Measurements from ENCODE around the gene TM9SF4.
"Not testable (repeated sequence)": the region's sequence is repeated elsewhere in the genome, so short reads cannot be mapped to it uniquely, and the experiment has no call there.

TM9SF4 gene

DNA sequence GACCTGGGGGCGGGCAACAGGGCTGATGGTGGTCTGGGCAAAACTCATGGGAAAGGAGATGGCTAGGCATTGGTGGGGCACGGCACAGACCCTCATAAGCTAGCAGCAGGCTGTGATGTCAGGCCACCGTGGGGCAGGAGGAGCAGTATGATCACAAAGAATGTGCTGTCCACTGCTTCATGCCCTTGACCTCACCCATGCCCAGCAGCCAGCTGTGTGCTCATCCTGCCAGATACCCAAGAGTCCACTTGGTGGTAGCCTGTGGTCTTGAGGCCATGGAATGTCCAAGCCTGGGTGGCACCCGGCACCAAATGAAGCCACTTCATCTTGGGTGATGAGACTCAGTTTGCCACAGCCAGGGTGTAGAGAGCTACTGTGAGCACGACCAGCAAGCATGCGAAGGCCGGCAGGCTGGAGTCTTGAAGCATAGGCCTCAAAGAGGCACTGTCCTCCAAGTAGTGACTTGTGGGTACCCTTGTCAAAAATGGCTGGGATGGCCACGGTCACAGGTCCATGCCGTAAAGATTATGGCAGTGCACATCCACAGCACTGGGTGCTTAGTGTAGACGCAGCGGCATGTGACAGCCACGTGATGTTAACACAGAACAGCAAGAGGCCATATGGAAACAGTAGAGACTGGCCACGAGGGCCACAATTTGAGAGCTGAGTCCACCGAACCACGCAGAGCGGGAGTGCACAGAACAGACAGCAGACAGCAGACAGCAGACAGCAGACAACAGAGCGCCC, 79.0 kb downstream of the TM9SF4 start:
- DNase-seq (ENCODE audit: low read depth in 2 of 2, low spot score in 1 of 2) = no peak

- no peak for DNase-seq (ENCODE audit: low read depth in 2 of 2, low spot score in 1 of 2)
Observed at GRCh38 chr20:32189123-32189410, 79.6 kb downstream of the TM9SF4 start.

- DNase-seq (ENCODE audit: low read depth in 2 of 2, low spot score in 1 of 2) = no peak
Observed at GRCh38 chr20:32189691-32190615, 80.4 kb downstream of the TM9SF4 start.

- DNase-seq (ENCODE audit: low read depth in 2 of 2, low spot score in 1 of 2) = no peak
Observed at GRCh38 chr20:32190616-32191415, 81.3 kb downstream of the TM9SF4 start.

GRCh38 chr20:32191422-32191821, 81.9 kb downstream of the TM9SF4 start:
- no peak for DNase-seq (ENCODE audit: low read depth in 2 of 2, low spot score in 1 of 2)

- no peak for DNase-seq (ENCODE audit: low read depth in 2 of 2, low spot score in 1 of 2)
Observed at GRCh38 chr20:32191873-32192272, 82.4 kb downstream of the TM9SF4 start.

DNA sequence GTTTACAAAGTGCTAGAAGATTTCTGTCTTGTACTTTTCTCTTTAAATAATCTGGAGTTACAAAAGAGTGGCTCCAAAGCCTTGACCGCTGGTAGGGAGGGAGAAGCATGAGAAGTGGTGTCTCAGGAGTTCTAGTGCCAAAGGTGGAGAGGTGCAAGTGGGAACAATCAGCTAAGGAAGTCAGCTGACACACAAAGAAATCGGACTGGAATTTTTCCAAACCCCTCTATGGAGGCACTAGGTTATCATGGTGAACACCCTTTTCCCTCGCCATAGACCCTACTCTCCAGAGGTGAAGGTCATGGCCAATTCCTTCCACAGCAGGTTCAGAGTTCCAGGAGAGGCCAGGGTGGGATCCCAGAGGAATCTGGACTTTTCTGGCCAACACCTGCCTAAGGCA, 83.2 kb downstream of the TM9SF4 start:
- DNase-seq (ENCODE audit: low read depth in 2 of 2, low spot score in 1 of 2) = no peak

DNA sequence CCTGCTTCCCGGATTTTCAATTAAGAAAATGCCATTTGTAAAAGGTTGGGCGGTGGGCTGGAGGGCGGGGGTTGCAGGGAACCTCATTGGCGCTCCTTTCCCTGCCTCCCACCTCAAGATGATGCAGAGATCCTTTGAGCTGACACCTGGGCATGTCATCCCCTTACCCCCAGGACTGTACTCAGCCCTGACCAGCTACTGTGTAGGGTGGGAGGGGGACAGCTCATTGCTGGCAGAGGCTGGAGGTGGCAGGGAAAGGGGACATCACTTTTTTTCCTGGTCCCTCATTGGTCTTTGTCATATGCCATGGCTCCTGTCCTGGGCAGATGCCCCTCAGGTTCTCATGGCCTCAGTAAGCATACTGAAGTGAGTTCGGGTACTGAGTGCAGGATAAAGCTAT, 83.8 kb downstream of the TM9SF4 start:
- not testable (repeated sequence) for DNase-seq (ENCODE audit: low read depth in 2 of 2, low spot score in 1 of 2)

GRCh38 chr20:32193996-32194395, 84.5 kb downstream of the TM9SF4 start:
- no peak for DNase-seq (ENCODE audit: low read depth in 2 of 2, low spot score in 1 of 2)

DNA sequence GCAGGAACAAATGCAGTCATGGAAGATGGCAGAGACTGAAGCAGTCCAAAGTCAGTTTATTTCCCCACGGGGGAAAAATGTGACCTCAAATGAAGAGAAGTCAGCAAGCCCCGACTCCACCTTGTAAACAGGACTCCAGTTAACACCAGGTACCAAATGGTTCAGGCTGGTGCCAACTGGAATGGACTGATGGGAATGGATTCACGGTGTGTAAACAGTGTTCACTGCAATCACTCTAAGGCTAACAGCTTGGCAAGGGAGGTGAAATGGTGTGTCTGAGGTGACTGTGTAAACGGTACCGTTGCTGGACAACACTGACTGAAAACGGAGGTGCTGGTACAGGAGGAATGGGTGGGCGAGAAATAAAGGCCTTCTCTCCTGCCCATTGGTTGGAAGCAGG, 86.1 kb downstream of the TM9SF4 start:
- DNase-seq (ENCODE audit: low read depth in 2 of 2, low spot score in 1 of 2) = no peak

DNA sequence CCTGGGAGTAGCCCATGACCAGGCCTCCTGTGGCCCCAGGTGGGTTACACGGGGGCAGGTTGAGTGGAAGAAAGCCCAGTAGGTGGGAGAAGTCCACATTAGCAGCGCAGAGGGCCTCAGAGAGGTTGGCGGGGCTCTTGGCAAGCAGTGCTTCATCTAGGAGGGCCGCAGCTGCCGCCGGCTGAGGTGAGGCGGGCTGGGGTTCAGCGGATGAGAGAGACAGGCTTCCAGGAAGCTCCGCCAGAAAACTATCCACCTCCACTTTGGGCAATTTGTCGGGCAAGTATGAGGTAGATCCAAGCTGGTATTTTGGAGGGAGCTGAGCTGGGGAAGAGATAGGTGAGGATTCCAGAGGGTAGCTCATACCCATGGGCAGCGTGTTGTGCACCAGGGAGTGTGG, 87.1 kb downstream of the TM9SF4 start:
- not testable (repeated sequence) for DNase-seq (ENCODE audit: low read depth in 2 of 2, low spot score in 1 of 2)

DNA sequence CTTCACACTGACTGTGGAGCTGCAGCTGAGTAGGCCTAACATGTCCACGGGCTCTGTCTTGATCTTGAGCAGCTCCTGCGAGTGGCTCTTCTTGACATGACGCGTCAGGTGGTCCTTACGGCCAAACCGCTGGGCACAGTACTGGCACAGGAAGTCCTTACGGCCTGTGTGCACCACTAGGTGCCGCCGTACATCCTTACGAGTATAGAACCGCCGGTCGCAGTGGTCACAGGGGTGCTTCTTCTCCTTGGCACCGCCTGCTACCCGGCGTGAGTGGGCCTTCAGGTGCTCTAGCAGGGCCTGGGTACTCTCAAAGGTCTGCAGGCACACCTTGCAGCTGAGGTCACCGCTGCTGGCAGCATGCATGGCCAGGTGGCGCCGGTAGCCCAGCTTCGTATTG, 87.6 kb downstream of the TM9SF4 start:
- DNase-seq (ENCODE audit: low read depth in 2 of 2, low spot score in 1 of 2) = not testable (repeated sequence)

DNA sequence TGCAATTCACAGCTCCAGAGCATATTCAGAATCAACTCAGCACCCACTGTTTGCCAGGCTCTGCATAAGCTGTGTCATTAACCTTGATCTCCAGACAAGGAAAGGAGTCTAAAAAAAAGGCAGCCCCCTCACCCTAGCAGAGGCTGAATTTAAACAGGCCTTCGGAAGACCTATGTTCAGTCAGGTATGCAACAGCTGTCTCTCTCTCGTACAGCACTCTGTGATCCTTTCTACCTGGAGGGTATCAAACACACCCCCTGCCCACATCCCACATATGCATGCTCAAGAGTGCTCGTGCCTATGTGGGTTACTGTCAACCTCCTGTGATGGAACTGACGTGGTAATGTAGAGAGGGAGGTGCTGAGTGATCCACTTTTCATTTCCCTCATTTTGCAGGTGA, 89.5 kb downstream of the TM9SF4 start:
- no peak for DNase-seq (ENCODE audit: low read depth in 2 of 2, low spot score in 1 of 2)

DNA sequence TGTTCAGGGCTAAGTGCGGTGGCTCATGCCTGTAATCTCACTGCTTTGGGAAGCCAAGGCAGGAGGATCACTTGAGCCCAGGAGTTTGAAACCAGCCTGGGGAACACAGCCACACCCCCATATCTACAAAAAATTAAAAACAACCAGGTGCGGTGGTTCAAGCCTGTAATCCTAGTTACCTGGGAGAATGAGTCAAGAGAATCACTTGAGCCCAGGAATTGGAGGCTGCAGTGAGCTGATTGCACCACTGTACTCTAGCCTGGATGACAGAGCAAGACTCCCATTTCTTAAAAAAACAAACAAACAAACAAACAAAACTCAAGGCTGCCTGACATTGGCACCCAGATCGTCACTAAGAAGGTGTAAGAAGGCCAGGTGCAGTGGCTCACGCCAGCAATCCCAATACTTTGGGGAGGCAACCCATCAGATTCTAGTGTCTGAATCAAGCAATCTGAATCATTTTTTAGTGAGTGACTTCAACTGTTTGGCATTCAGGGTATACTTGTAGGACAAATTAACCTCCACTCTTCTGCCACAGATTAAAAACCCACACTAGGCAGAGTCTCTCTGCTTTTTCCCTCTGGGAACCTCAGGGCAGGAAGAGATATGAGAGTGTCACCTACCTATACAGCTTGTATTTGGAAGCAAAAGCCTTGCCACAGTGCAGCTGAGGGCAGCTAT, 91.9 kb downstream of the TM9SF4 start:
- DNase-seq (ENCODE audit: low read depth in 2 of 2, low spot score in 1 of 2) = no peak

GRCh38 chr20:32201977-32202363, 92.5 kb downstream of the TM9SF4 start:
- no peak for DNase-seq (ENCODE audit: low read depth in 2 of 2, low spot score in 1 of 2)

DNA sequence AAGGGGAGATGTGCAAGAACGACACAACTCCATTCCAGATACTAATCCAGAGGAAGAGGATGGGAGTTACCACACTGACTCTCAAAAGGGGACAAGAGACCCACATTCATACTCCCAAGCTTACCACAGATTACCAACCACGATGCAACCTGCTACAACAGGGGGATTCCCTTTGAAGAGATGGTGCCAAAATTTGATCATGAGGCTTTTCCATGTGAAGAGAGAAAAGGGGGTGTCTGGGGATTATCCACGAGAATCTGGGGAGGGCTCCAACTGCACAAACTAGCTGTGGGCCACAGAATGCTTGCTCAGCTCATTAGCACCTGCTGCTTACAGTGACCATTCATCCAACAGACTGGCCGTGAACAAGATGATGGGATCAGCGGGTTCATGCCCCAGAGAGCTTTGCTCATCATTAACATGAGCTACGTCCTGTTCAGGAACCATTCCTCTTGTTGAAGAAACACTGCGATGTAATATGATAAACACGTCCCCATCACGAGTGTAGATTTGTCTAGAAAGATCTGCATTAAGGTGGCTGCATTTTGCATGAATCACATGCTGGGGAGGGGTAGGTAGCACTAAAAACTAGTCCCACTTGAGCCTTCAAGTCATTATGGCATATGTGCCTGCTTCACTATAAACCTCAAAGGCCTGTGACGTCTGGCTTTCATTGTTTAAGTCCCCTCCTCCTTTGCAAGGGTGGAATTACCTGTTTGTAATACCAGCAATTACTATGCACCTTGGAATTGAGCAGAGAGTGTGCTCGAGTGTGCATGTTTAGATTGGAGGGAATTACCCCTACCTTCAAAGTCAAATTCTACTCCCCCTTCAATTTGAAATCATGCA, 94.1 kb downstream of the TM9SF4 start:
- DNase-seq (ENCODE audit: low read depth in 2 of 2, low spot score in 1 of 2) = no peak

DNA sequence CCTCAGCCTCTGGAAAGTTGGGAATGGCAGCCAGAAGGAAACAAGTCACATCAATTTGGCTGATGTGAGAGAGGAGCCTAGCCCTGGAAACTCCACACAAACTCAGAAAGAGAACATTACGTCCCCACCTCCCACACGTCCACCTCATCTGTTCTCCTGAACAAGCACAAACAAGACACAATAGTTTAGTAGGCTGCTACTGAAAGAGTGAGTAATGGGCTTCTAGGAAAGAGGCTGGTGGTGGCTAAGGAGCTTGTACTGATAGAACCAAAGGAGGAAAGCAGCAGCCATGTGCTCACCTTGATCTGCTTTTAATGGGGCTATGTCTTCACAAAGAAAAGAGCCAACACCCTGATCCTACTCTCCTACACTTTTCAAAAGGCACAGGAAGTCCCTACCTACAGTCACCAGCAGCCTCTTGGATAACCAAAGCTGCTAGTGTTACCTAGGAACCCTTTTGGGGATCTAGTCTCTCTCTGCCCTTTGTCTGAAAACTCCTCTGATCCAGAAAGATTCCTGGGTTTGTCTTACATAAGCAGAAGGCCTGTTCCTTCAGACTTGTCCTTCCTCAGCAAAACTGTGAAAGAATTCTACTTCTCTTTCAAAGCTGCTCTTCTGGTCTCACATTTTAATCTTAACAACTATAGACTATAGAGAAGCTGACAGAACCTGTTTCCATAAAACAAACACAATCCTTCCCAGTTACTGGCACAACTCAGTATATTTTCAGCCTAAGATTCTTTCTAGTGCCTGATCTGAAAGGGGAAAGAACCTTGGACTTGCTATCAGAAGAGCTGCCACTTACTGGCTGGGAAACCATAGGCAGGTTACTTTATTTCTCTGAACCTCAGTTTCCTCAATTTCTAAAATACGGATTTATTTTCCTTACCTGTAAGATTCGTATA, 94.9 kb downstream of the TM9SF4 start:
- no peak for DNase-seq (ENCODE audit: low read depth in 2 of 2, low spot score in 1 of 2)

DNA sequence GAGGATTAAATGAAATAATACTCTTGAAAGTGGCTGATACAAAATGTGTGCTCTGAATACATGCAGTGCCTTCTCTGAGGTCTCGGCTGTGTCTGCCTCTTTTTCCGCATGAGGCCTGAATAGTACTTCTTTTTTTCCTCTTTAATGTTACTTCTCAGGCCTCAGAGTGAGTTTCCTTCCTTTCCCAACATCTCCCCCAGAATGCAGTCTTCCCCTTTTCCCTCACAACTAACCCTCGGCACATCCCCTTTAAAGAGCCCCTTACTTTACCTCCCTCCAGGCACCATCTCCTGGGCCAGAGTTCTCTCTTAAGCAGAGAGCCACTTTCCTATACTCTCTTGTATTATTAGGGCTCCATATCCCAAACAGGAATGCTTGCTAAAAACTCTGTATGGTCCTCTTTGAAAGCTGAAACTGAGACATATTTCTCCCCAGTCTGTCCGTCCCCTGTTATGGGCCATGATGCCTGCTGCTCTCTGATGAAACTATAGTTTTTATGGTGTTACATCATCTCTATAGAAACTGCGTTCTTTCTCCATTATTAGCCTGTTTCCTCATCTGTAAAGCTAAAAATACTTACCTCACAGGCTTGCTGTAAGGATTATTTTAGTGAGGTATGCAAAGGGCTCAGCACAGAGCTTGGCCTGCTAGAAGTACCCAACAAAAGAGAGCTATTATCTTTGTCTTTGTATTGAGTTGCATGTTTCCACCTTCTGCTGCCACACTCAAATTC, 95.8 kb downstream of the TM9SF4 start:
- DNase-seq (ENCODE audit: low read depth in 2 of 2, low spot score in 1 of 2) = no peak
